ENCODE data around the gene BRIP1. TPM values are rescaled to one million over a fixed set of nuclear protein-coding genes. Genes with fewer than 3 reads are reported as not detected.

Gene BRIP1
- polyA plus RNA-seq, 1 of the 3 experiments (the other 2 are of a cell fraction): 2.0 TPM

DNA sequence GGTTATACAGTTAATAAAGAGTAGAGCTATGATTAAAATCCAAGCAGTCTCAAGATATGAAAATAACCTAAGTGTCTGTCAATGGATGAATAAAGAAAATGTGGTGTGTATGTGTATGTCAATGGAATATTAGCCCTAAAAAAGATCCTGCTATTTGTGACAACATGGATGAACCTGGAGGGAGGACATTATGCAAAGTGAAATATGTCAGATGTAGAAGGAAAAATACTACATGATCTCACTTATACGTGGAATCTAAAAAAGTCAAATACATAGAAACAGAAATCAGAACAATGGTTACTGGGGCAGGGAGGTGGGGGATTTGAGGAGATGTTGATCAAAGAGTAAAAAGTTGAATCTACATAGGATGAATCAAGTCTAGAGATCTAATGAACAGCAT is 20.4 kb downstream of the BRIP1 start (continued):
- TF ChIP-seq, protein P1, sequence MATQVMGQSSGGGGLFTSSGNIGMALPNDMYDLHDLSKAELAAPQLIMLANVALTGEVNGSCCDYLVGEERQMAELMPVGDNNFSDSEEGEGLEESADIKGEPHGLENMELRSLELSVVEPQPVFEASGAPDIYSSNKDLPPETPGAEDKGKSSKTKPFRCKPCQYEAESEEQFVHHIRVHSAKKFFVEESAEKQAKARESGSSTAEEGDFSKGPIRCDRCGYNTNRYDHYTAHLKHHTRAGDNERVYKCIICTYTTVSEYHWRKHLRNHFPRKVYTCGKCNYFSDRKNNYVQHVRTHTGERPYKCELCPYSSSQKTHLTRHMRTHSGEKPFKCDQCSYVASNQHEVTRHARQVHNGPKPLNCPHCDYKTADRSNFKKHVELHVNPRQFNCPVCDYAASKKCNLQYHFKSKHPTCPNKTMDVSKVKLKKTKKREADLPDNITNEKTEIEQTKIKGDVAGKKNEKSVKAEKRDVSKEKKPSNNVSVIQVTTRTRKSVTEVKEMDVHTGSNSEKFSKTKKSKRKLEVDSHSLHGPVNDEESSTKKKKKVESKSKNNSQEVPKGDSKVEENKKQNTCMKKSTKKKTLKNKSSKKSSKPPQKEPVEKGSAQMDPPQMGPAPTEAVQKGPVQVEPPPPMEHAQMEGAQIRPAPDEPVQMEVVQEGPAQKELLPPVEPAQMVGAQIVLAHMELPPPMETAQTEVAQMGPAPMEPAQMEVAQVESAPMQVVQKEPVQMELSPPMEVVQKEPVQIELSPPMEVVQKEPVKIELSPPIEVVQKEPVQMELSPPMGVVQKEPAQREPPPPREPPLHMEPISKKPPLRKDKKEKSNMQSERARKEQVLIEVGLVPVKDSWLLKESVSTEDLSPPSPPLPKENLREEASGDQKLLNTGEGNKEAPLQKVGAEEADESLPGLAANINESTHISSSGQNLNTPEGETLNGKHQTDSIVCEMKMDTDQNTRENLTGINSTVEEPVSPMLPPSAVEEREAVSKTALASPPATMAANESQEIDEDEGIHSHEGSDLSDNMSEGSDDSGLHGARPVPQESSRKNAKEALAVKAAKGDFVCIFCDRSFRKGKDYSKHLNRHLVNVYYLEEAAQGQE (IDR thresholded peaks at IDR 0.05; ENCODE audit: low read depth, low read length): no peak
- no peak for TF ChIP-seq TAF1 (IDR thresholded peaks at IDR 0.05; ENCODE audit: borderline replicate concordance, low read depth, low read length)

DNA sequence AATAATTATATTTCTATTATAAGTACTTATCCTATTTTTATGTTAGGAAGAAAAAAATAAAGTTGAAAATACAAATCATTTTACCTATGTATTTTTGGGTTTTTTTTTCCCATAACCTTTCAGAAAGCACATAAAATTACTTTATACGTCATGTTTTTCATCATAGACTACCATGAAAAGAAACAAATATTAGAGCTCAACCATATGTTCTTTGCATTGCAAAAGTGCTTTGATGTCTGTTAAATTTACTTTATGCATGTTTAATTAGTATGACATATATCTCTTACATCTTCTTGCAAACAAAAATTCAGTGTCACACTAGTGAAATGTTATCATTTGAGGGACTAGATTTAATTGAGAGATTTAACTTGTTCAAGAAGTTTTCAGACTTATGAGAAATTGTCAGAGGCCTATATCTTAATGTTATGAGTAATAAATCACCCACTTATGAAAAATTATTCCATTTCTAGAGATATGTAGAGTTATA is 24.0 kb downstream of the BRIP1 start:
- no peaks in the 10 kb centered on the region for H3K9me3 ChIP-seq
- TF ChIP-seq POLR2AphosphoS5 (IDR thresholded peaks at IDR 0.05; ENCODE audit: low read depth, low read length): no peak
- no peak for TF ChIP-seq SIN3A (IDR thresholded peaks at IDR 0.05; ENCODE audit: borderline replicate concordance, low read depth, low read length)
- TF ChIP-seq, protein P2, sequence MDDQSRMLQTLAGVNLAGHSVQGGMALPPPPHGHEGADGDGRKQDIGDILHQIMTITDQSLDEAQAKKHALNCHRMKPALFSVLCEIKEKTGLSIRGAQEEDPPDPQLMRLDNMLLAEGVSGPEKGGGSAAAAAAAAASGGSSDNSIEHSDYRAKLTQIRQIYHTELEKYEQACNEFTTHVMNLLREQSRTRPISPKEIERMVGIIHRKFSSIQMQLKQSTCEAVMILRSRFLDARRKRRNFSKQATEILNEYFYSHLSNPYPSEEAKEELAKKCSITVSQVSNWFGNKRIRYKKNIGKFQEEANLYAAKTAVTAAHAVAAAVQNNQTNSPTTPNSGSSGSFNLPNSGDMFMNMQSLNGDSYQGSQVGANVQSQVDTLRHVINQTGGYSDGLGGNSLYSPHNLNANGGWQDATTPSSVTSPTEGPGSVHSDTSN (IDR thresholded peaks at IDR 0.05): no peak
- TF ChIP-seq JUND (IDR thresholded peaks at IDR 0.05): no peak
- peaks cover 7% of the 10 kb centered on the region for H3F3A ChIP-seq (replicated peaks; ENCODE audit: insufficient read depth)
- no peaks in the 10 kb centered on the region for H4K20me1 ChIP-seq (ENCODE audit: insufficient read depth)
- H3K79me2 ChIP-seq (ENCODE audit: insufficient read depth): peaks cover 7% of the 10 kb centered on the region; the same call in 1 of the 2 replicates
- H3K4me2 ChIP-seq: no peak overlapping the region
- ChIA-PET POLR2A (interaction anchor here (0.7 kb wide), 1 partner anchor 867 kb away, joined by 3 read pairs; no protein-coding TSS in a partner anchor), CTCF (interaction anchor here (1.0 to 4.5 kb wide), 7 partner anchors 204 to 1119 kb away, joined by 3 to 34 read pairs (median 4); no protein-coding TSS in a partner anchor)
- H3K9ac ChIP-seq: no peak overlapping the region
- no peaks in the 10 kb centered on the region for H3K9me2 ChIP-seq
- H3K36me3 ChIP-seq (replicated peaks in 1 of 2; ENCODE audit: control insufficient read depth in 1 of 2, insufficient read depth in 2 of 2, low read length in 1 of 2): peaks cover 0 to 24% of the 10 kb centered on the region in 2 experiments
- H2AFZ ChIP-seq (ENCODE audit: low read depth): no peak overlapping the region
- no peak for DNase-seq
- WGBS (ENCODE audit: low lambda C conversion rate): 92% methylated on average over 1 of the region's 1 CpG
- H3K27ac ChIP-seq (ENCODE audit: low read depth in 2 of 2, low read length in 1 of 2): no peak overlapping the region
- no peak overlapping the region for H3K4me3 ChIP-seq (ENCODE audit: low read depth in 2 of 2, low read length in 1 of 2)
- peaks cover 0 to 3% of the 10 kb centered on the region in 2 experiments; a peak in 2 of 4 replicates for H3K4me1 ChIP-seq (ENCODE audit: control insufficient read depth in 1 of 2, insufficient read depth in 2 of 2, low read depth in 1 of 2, low read length in 1 of 2)
- no peaks in the 10 kb centered on the region for H3K27me3 ChIP-seq (ENCODE audit: insufficient read depth)

DNA sequence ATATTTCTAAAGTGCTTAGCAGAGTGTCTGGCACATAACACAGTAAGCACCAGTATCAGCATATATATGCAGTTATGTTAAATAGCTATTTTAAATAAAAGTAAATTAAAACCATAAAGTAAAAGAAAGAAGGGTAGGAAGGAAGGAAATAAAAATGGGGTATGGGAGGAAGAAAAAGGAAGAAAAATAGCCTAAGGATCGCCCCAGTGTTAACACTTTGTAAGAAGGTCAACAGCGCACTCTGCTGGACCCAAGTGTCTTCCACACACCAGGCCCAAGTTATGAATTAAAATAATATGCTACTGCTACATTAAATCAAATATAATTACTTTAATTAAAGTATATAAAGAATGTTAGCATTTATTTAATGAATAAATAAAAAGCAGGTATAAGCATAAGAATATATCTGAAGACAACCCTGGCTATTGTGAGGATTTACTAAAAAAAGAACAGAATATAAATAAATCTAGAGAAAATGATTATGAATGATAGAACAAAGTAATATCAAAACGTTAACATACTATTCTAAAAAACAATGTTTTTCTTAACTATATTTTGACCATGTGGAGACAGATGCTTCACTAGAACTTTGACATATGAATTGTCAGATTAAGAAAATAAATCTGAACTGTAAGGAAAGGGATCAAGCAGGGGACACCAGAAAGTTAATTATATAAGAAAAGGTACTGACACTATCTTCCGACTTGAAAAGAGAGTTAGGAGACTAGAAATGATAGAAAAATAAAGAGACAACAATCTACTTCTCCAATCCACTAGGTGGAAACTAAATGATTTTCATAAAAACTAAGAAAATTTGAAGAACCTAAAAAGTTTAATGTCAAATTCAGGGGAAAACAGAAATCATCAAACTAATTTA is 25.9 kb downstream of the BRIP1 start:
- POLR2A ChIA-PET: no interaction called here
- Histone ChIP-seq H3K4me1 (ENCODE audit: control insufficient read depth in 1 of 2, insufficient read depth in 2 of 2, low read depth in 1 of 2, low read length in 1 of 2) (peaks cover 0 to 3% of the 10 kb centered on the region in 2 experiments; a peak in 2 of 4 replicates), H3F3A (replicated peaks; ENCODE audit: insufficient read depth) (peaks cover 11% of the 10 kb centered on the region), H3K27ac (ENCODE audit: low read depth in 2 of 2, low read length in 1 of 2) (no peak overlapping the region; a peak in 1 of 4 replicates), H4K20me1 (ENCODE audit: insufficient read depth) (no peaks in the 10 kb centered on the region), H3K79me2 (ENCODE audit: insufficient read depth) (peaks cover 7% of the 10 kb centered on the region; the same call in 1 of the 2 replicates), H3K9me3 (no peaks in the 10 kb centered on the region), H3K27me3 (ENCODE audit: insufficient read depth) (no peaks in the 10 kb centered on the region), H3K4me2 (no peak overlapping the region), H3K4me3 (ENCODE audit: low read depth in 2 of 2, low read length in 1 of 2) (no peak overlapping the region), H3K36me3 (replicated peaks in 1 of 2; ENCODE audit: control insufficient read depth in 1 of 2, insufficient read depth in 2 of 2, low read length in 1 of 2) (peaks cover 0 to 9% of the 10 kb centered on the region in 2 experiments), H2AFZ (ENCODE audit: low read depth) (no peak overlapping the region), H3K9ac (no peak overlapping the region), H3K9me2 (no peaks in the 10 kb centered on the region)
- peak; percentile 59 for DNase-seq
- CTCF ChIA-PET: interaction anchor here (0.6 to 2.0 kb wide), 67 partner anchors 8 to 1398 kb away, joined by 3 to 27 read pairs (median 4); partner anchors contain the start of gene BRIP1
- 51% methylated on average over 4 of the region's 4 CpGs for WGBS (ENCODE audit: low lambda C conversion rate)
- TF ChIP-seq NRF1 (IDR thresholded peaks at IDR 0.05; ENCODE audit: low read depth, low read length) (0 out of 2 replicates have a peak, but pooled peaks have one; percentile 1), SMC3 (IDR thresholded peaks at IDR 0.05; ENCODE audit: low read depth, low read length) (peak; percentile 92), JUND (IDR thresholded peaks at IDR 0.05) (no peak), RAD21 (IDR thresholded peaks at IDR 0.05; ENCODE audit: low read length) (peak; percentile 97), RXRA (IDR thresholded peaks at IDR 0.05; ENCODE audit: borderline replicate concordance, low read depth) (0 out of 2 replicates have a peak, but pooled peaks have one; percentile 17), TAF1 (IDR thresholded peaks at IDR 0.05; ENCODE audit: borderline replicate concordance, low read depth, low read length) (no peak)
- TF ChIP-seq, protein P3, sequence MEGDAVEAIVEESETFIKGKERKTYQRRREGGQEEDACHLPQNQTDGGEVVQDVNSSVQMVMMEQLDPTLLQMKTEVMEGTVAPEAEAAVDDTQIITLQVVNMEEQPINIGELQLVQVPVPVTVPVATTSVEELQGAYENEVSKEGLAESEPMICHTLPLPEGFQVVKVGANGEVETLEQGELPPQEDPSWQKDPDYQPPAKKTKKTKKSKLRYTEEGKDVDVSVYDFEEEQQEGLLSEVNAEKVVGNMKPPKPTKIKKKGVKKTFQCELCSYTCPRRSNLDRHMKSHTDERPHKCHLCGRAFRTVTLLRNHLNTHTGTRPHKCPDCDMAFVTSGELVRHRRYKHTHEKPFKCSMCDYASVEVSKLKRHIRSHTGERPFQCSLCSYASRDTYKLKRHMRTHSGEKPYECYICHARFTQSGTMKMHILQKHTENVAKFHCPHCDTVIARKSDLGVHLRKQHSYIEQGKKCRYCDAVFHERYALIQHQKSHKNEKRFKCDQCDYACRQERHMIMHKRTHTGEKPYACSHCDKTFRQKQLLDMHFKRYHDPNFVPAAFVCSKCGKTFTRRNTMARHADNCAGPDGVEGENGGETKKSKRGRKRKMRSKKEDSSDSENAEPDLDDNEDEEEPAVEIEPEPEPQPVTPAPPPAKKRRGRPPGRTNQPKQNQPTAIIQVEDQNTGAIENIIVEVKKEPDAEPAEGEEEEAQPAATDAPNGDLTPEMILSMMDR (IDR thresholded peaks at IDR 0.05): peak; percentile 95

All from SK-N-SH (cell line).